K562 (cell line): Measurements from ENCODE around the gene BORCS8. TPM values are rescaled to one million over a fixed set of nuclear protein-coding genes. Genes with fewer than 3 reads are reported as not detected.

ENCODE experiments used
- BCOR ChIP-seq: fragments of 450-650 bp; IDR thresholded peaks from 2 replicates; pipeline ENCODE4 v1.6.1; 2016
- BRD4 ChIP-seq: fragments of 200-600 bp; sonication (generic); IDR thresholded peaks from 2 replicates; pipeline ENCODE4 v1.6.1; 2017; ENCODE audit warnings: inconsistent platforms
- CBFA2T3 ChIP-seq: fragments of 450-650 bp; IDR thresholded peaks from 2 replicates; pipeline ENCODE4 v1.6.1; 2017
- E2F3 ChIP-seq: fragments of 250-450 bp; sonication (Bioruptor Pico); IDR thresholded peaks from 2 replicates; pipeline ENCODE4 v1.4.0; 2020; ENCODE audit warnings: mild to moderate bottlenecking
- GABPA ChIP-seq: fragments of 200-800 bp; sonication (Bioruptor generic); conservative IDR thresholded peaks from 2 replicates; pipeline ENCODE4 v1.6.1; 2016; ENCODE audit warnings: low read depth, missing genetic modification characterization, missing compliant biosample characterization
- LEF1 ChIP-seq: fragments of 450-650 bp; IDR thresholded peaks from 2 replicates; pipeline ENCODE4 v1.6.1; 2016; ENCODE audit warnings: mild to moderate bottlenecking
- RB1 ChIP-seq: fragments of 450-650 bp; IDR thresholded peaks from 2 replicates; pipeline ENCODE4 v1.6.1; 2017; ENCODE audit warnings: low read depth, mild to moderate bottlenecking
- RBBP5 ChIP-seq: fragments of 200-600 bp; sonication (generic); IDR thresholded peaks from 2 replicates; pipeline ENCODE4 v1.6.1; 2012; ENCODE audit warnings: borderline replicate concordance, mild to moderate bottlenecking, low read length, control low read depth, inconsistent platforms; ENCODE audit not compliant: insufficient read depth, poor library complexity, severe bottlenecking
- RBM22 ChIP-seq: fragments of 200-400 bp; formaldehyde crosslinking; IDR thresholded peaks from 2 replicates; pipeline ENCODE4 v1.6.1; 2018; ENCODE audit warnings: low read length, low read depth; ENCODE audit not compliant: poor library complexity, severe bottlenecking
- SNRNP70 ChIP-seq: fragments of 200-400 bp; formaldehyde crosslinking; optimal IDR thresholded peaks from 2 replicates; pipeline ENCODE3; 2017; ENCODE audit warnings: low read depth, low read length
- ZNF134 ChIP-seq: fragments of 250-450 bp; sonication (Bioruptor Pico); conservative IDR thresholded peaks from 2 replicates; pipeline ENCODE4 v1.4.0; 2020
- polyA plus RNA-seq, 8 experiments: library from polyadenylated mRNA; depleted of rRNA in 4 of 8; stranded (reverse) in 5 of 8; unstranded in 3 of 8; fragments of >200 nt; fragmentation: Nextera tagmentation in 2 of 8; fragmentation: Illumina TruSeq in 1 of 8; extraction: Ambion mirVana in 2 of 8; extraction: Trizol in 1 of 8; gene quantifications; 2 replicates each; pipeline versions ENCODE4 v1.2.1 to v1.2.3, GENCODE V29; 2011 to 2014; ENCODE audit warnings: inconsistent platforms in 1 of 8, missing spikeins in 1 of 8
- total RNA-seq, 7 experiments: library from RNA; depleted of rRNA in 6 of 7; stranded (reverse); fragments of >200 nt in 6 of 7; fragmentation: Illumina TruSeq in 2 of 7; extraction: Trizol in 2 of 7; gene quantifications; 2 replicates each; pipeline versions ENCODE4 v1.2.1 to v1.2.3, GENCODE V29; 2011 to 2021; ENCODE audit warnings: low replicate concordance in 1 of 7
- TF ChIP-seq, protein P1 (sequence below), 2 experiments: fragments of 200-800 bp in 1 of 2; sonication (Bioruptor generic) in 1 of 2; sonication (generic) in 1 of 2; formaldehyde crosslinking in 1 of 2; IDR thresholded peaks in 1 of 2; conservative IDR thresholded peaks in 1 of 2; 2 replicates each; pipeline versions ENCODE4 v1.5.0 to v1.6.1; 2016 to 2020; ENCODE audit warnings: missing compliant biosample characterization in 1 of 2, missing genetic modification characterization in 1 of 2, missing genetic modification reagents in 1 of 2
- TF ChIP-seq, protein P2 (sequence below): fragments of 250-450 bp; sonication (Bioruptor Pico); IDR thresholded peaks from 2 replicates; pipeline ENCODE4 v1.9.0; 2021; ENCODE audit warnings: mild to moderate bottlenecking
- TF ChIP-seq, protein P3 (sequence below): sonication (generic); formaldehyde crosslinking; IDR thresholded peaks from 2 replicates; pipeline ENCODE4 v1.8.1; 2022; ENCODE audit warnings: missing genetic modification reagents
- TF ChIP-seq, protein P4 (sequence below): sonication (generic); formaldehyde crosslinking; IDR thresholded peaks from 2 replicates; pipeline ENCODE4 v1.8.0; 2022; ENCODE audit warnings: missing genetic modification reagents, mild to moderate bottlenecking, borderline replicate concordance
- TF ChIP-seq, protein P5 (sequence below): fragments of 250-450 bp; sonication (Bioruptor Pico); IDR thresholded peaks from 2 replicates; pipeline ENCODE4 v1.4.0; 2020; ENCODE audit warnings: mild to moderate bottlenecking, moderate library complexity
- TF ChIP-seq, protein P6 (sequence below), 2 experiments: IDR thresholded peaks in 1 of 2; conservative IDR thresholded peaks in 1 of 2; 2 replicates each; pipeline ENCODE4 v1.6.1; 2016; ENCODE audit warnings: low read depth in 2 of 2, mild to moderate bottlenecking in 1 of 2, missing compliant biosample characterization in 1 of 2, missing genetic modification characterization in 1 of 2, moderate library complexity in 1 of 2
- TF ChIP-seq, protein P7 (sequence below): sonication (generic); formaldehyde crosslinking; IDR thresholded peaks from 2 replicates; pipeline ENCODE4 v1.9.0; 2022; ENCODE audit warnings: mild to moderate bottlenecking, missing genetic modification reagents

Gene BORCS8
- total and polyA plus RNA-seq, 9 of the 15 experiments (the other 6 are each of a cell fraction or from before 2014, with no cell fraction given) = 4.6 to 33.6 (median 16.3) TPM

DNA sequence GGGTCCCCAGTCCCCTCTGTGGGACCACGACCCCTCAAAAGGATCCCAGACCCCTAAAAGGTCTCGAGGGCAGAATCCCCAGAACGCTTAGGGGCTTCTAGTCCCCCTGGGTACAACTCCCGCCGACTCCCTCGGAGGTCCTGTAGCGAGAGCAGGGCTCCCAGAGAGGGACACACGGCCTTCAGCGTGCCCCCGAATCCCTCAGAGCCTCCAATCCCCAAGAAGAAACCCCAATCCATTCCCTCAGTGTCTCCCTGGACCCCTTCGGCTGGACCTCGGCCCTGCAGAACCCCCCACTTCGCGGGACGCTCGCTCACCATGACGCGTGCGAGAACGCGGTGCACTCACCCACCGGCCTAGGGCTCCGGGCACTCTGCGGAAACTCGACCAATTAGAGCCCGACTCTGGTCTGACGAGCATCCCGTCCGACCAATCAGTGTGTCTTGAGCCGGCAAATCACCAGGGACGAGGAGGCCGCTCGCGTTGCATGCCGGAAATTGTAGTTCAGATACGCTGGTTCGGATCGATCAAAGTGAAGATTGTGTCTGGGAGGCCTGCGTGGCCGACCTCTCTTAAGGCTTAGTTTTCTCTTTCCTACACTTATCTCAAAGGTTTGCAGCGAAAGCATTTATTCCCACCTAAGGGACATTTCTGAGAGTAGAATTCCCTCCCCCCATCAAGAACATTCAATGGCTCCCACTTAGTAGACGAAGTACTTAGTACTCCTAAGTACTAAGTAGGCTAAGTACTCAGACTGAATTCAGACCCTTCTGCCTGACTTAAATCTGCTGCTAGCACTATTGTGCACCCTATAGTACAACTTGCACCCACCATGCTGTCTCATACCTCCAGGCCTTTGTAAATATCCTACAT lies 53.6 kb downstream of the BORCS8 start, which contains the start of gene TMEM161A (continued):
- TF ChIP-seq CBFA2T3 = no peak
- TF ChIP-seq RBM22 = no peak
- TF ChIP-seq, protein P1, sequence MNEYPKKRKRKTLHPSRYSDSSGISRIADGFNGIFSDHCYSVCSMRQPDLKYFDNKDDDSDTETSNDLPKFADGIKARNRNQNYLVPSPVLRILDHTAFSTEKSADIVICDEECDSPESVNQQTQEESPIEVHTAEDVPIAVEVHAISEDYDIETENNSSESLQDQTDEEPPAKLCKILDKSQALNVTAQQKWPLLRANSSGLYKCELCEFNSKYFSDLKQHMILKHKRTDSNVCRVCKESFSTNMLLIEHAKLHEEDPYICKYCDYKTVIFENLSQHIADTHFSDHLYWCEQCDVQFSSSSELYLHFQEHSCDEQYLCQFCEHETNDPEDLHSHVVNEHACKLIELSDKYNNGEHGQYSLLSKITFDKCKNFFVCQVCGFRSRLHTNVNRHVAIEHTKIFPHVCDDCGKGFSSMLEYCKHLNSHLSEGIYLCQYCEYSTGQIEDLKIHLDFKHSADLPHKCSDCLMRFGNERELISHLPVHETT (CRISPR knock-in tag; conservative IDR thresholded peaks at IDR 0.05 in 1 of 2, IDR thresholded peaks at IDR 0.05 in 1 of 2) = no peak
- TF ChIP-seq, protein P2, sequence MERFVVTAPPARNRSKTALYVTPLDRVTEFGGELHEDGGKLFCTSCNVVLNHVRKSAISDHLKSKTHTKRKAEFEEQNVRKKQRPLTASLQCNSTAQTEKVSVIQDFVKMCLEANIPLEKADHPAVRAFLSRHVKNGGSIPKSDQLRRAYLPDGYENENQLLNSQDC (CRISPR knock-in tag) = 0 out of 2 replicates have a peak, but pooled peaks have one; percentile 67
- TF ChIP-seq RB1 = peak; percentile 20; the same call in 1 of the 2 replicates
- TF ChIP-seq, protein P3, sequence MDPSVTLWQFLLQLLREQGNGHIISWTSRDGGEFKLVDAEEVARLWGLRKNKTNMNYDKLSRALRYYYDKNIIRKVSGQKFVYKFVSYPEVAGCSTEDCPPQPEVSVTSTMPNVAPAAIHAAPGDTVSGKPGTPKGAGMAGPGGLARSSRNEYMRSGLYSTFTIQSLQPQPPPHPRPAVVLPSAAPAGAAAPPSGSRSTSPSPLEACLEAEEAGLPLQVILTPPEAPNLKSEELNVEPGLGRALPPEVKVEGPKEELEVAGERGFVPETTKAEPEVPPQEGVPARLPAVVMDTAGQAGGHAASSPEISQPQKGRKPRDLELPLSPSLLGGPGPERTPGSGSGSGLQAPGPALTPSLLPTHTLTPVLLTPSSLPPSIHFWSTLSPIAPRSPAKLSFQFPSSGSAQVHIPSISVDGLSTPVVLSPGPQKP (CRISPR knock-in tag) = no peak
- TF ChIP-seq LEF1 = no peak
- TF ChIP-seq, protein P4, sequence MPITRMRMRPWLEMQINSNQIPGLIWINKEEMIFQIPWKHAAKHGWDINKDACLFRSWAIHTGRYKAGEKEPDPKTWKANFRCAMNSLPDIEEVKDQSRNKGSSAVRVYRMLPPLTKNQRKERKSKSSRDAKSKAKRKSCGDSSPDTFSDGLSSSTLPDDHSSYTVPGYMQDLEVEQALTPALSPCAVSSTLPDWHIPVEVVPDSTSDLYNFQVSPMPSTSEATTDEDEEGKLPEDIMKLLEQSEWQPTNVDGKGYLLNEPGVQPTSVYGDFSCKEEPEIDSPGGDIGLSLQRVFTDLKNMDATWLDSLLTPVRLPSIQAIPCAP (CRISPR knock-in tag) = no peak
- peak; percentile 77; the same call in 1 of the 2 replicates for TF ChIP-seq BRD4
- peak; percentile 99 for TF ChIP-seq BCOR
- peak; percentile 69 for TF ChIP-seq GABPA (tag)
- TF ChIP-seq RBBP5 = peak; percentile 65
- TF ChIP-seq E2F3 (CRISPR knock-in tag) = no peak
- TF ChIP-seq, protein P5, sequence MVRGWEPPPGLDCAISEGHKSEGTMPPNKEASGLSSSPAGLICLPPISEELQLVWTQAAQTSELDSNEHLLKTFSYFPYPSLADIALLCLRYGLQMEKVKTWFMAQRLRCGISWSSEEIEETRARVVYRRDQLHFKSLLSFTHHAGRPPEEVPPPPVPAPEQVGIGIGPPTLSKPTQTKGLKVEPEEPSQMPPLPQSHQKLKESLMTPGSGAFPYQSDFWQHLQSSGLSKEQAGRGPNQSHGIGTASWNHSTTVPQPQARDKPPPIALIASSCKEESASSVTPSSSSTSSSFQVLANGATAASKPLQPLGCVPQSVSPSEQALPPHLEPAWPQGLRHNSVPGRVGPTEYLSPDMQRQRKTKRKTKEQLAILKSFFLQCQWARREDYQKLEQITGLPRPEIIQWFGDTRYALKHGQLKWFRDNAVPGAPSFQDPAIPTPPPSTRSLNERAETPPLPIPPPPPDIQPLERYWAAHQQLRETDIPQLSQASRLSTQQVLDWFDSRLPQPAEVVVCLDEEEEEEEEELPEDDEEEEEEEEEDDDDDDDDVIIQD = no peak
- TF ChIP-seq SNRNP70 = no peak
- TF ChIP-seq, protein P6, sequence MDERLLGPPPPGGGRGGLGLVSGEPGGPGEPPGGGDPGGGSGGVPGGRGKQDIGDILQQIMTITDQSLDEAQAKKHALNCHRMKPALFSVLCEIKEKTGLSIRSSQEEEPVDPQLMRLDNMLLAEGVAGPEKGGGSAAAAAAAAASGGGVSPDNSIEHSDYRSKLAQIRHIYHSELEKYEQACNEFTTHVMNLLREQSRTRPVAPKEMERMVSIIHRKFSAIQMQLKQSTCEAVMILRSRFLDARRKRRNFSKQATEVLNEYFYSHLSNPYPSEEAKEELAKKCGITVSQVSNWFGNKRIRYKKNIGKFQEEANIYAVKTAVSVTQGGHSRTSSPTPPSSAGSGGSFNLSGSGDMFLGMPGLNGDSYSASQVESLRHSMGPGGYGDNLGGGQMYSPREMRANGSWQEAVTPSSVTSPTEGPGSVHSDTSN (CRISPR knock-in tag; IDR thresholded peaks at IDR 0.05; ENCODE audit: low read depth) = peak; percentile 84
- TF ChIP-seq, protein P6 (tag; conservative IDR thresholded peaks at IDR 0.05; ENCODE audit: low read depth) = peak; percentile 98
- TF ChIP-seq, protein P7, sequence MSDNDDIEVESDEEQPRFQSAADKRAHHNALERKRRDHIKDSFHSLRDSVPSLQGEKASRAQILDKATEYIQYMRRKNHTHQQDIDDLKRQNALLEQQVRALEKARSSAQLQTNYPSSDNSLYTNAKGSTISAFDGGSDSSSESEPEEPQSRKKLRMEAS = peak; percentile 87
- no peak for TF ChIP-seq ZNF134 (CRISPR knock-in tag)
